DOHH2 (cell line): ENCODE data around the gene LARP6.

Experiments
- H3F3A ChIP-seq: fragments of 200-600 bp; sonication (generic), shearing (Covaris generic); 2 replicates; pipeline ENCODE4 v1.6.0; 2016; ENCODE audit warnings: antibody characterized with exemption, mild to moderate bottlenecking; ENCODE audit not compliant: control insufficient read depth, insufficient read depth
- H3K27ac ChIP-seq: fragments of 200-600 bp; sonication (generic); 2 replicates; pipeline ENCODE4 v1.5.1; 2014; ENCODE audit warnings: low read depth, mild to moderate bottlenecking, low read length, moderate library complexity
- H3K27me3 ChIP-seq: fragments of 200-600 bp; sonication (generic); 2 replicates; pipeline ENCODE4 v1.6.1; 2014; ENCODE audit warnings: mild to moderate bottlenecking, low read length, mixed read lengths; ENCODE audit not compliant: control insufficient read depth
- H3K36me3 ChIP-seq: fragments of 200-600 bp; sonication (generic); 2 replicates; pipeline ENCODE4 v1.6.1; 2014; ENCODE audit warnings: mild to moderate bottlenecking, low read length, moderate library complexity, mixed read lengths; ENCODE audit not compliant: control insufficient read depth
- H3K4me1 ChIP-seq: fragments of 200-600 bp; sonication (generic); 2 replicates; pipeline ENCODE4 v1.6.1; 2014; ENCODE audit warnings: mild to moderate bottlenecking, low read length, mixed read lengths; ENCODE audit not compliant: control insufficient read depth
- H3K4me2 ChIP-seq: fragments of 200-600 bp; sonication (generic); 2 replicates; pipeline ENCODE4 v1.6.0; 2014; ENCODE audit warnings: mild to moderate bottlenecking, low read length, moderate library complexity
- H3K4me3 ChIP-seq: fragments of 200-600 bp; sonication (generic); 2 replicates; pipeline ENCODE4 v1.5.1; 2014; ENCODE audit warnings: mild to moderate bottlenecking, low read length, mixed read lengths
- H3K79me2 ChIP-seq: fragments of 200-600 bp; sonication (generic); 2 replicates; pipeline ENCODE4 v1.6.1; 2014; ENCODE audit warnings: mild to moderate bottlenecking, low read length, mixed read lengths; ENCODE audit not compliant: control insufficient read depth
- H3K9me2 ChIP-seq: fragments of 200-600 bp; sonication (generic); replicated peaks from 2 replicates; pipeline ENCODE4 v1.6.1; 2014; ENCODE audit warnings: mild to moderate bottlenecking, low read length, mixed read lengths; ENCODE audit not compliant: control insufficient read depth
- H3K9me3 ChIP-seq: fragments of 200-600 bp; sonication (generic); 2 replicates; pipeline ENCODE4 v1.6.1; 2014; ENCODE audit warnings: antibody characterized with exemption, low read length, mixed read lengths; ENCODE audit not compliant: control insufficient read depth, insufficient read depth
- H4K20me1 ChIP-seq: fragments of 200-600 bp; sonication (generic); 2 replicates; pipeline ENCODE4 v1.6.0; 2014; ENCODE audit warnings: low read depth, mild to moderate bottlenecking, antibody characterized with exemption, low read length, moderate library complexity; ENCODE audit not compliant: control insufficient read depth, insufficient read depth
- CTCF ChIP-seq: fragments of 200-600 bp; sonication (generic); IDR thresholded peaks from one replicate; pipeline ENCODE4 v1.5.1; 2014; ENCODE audit warnings: antibody characterized with exemption, mild to moderate bottlenecking, low read depth, low read length; ENCODE audit not compliant: poor library complexity, severe bottlenecking
- EZH2phosphoT487 ChIP-seq: fragments of 200-600 bp; sonication (generic); IDR thresholded peaks from 2 replicates; pipeline ENCODE4 v1.6.1; 2017; ENCODE audit warnings: borderline replicate concordance, mild to moderate bottlenecking, antibody characterized with exemption, low read length, moderate library complexity, mixed read lengths

The LARP6 gene

GRCh38 chr15:70801109-70801508 lies 52.8 kb downstream of the LARP6 start:
- H3K27ac ChIP-seq = no peak overlapping the region
- no peak overlapping the region for H3K4me2 ChIP-seq
- TF ChIP-seq EZH2phosphoT487 (no peak), CTCF (no peak)
- H3K4me3 ChIP-seq = no peak overlapping the region
- no peaks in the 10 kb centered on the region for H4K20me1 ChIP-seq
- no peaks in the 10 kb centered on the region for H3K4me1 ChIP-seq
- H3K27me3 ChIP-seq = no peaks in the 10 kb centered on the region
- H3K9me2 ChIP-seq = no peaks in the 10 kb centered on the region
- no peaks in the 10 kb centered on the region for H3K9me3 ChIP-seq
- no peaks in the 10 kb centered on the region for H3K79me2 ChIP-seq
- H3K36me3 ChIP-seq = no peaks in the 10 kb centered on the region
- H3F3A ChIP-seq = no peaks in the 10 kb centered on the region

- H3K36me3 ChIP-seq = no peaks in the 10 kb centered on the region
- H3K27ac ChIP-seq = no peak overlapping the region
- H3K9me3 ChIP-seq = no peaks in the 10 kb centered on the region
- no peaks in the 10 kb centered on the region for H3F3A ChIP-seq
- H4K20me1 ChIP-seq = no peaks in the 10 kb centered on the region
- no peaks in the 10 kb centered on the region for H3K9me2 ChIP-seq
- no peak overlapping the region for H3K4me3 ChIP-seq
- H3K4me2 ChIP-seq = no peak overlapping the region
- no peaks in the 10 kb centered on the region for H3K27me3 ChIP-seq
- H3K4me1 ChIP-seq = no peaks in the 10 kb centered on the region
- no peak for TF ChIP-seq EZH2phosphoT487
- H3K79me2 ChIP-seq = no peaks in the 10 kb centered on the region
Observed at GRCh38 chr15:70799667-70800450, 54.1 kb downstream of the LARP6 start.

- Histone ChIP-seq H3K4me3 (no peak overlapping the region), H4K20me1 (no peaks in the 10 kb centered on the region), H3F3A (no peaks in the 10 kb centered on the region), H3K79me2 (no peaks in the 10 kb centered on the region), H3K4me2 (no peak overlapping the region), H3K27ac (no peak overlapping the region), H3K9me3 (no peaks in the 10 kb centered on the region), H3K9me2 (no peaks in the 10 kb centered on the region), H3K4me1 (no peaks in the 10 kb centered on the region), H3K27me3 (no peaks in the 10 kb centered on the region), H3K36me3 (no peaks in the 10 kb centered on the region)
- TF ChIP-seq EZH2phosphoT487 (no peak), CTCF (no peak)
Observed at GRCh38 chr15:70797464-70797863, 56.5 kb downstream of the LARP6 start.

- no peaks in the 10 kb centered on the region for H3K36me3 ChIP-seq
- H3K4me2 ChIP-seq = no peak overlapping the region
- H3K27ac ChIP-seq = no peak overlapping the region
- H3K79me2 ChIP-seq = no peaks in the 10 kb centered on the region
- H4K20me1 ChIP-seq = no peaks in the 10 kb centered on the region
- no peaks in the 10 kb centered on the region for H3K9me2 ChIP-seq
- no peaks in the 10 kb centered on the region for H3F3A ChIP-seq
- H3K27me3 ChIP-seq = no peaks in the 10 kb centered on the region
- H3K9me3 ChIP-seq = no peaks in the 10 kb centered on the region
- no peak overlapping the region for H3K4me3 ChIP-seq
- no peaks in the 10 kb centered on the region for H3K4me1 ChIP-seq
- TF ChIP-seq EZH2phosphoT487 (no peak), CTCF (no peak)
Observed at GRCh38 chr15:70796516-70797310, 57.2 kb downstream of the LARP6 start.
